HepG2 (cell line): ENCODE measurements around the gene CCL22. TPM values are rescaled to one million over a fixed set of nuclear protein-coding genes. Genes with fewer than 3 reads are reported as not detected.

Experiments
- ETV6 ChIP-seq: sonication (generic); formaldehyde crosslinking; conservative IDR thresholded peaks from 2 replicates; pipeline ENCODE4 v1.4.0; 2020; ENCODE audit warnings: missing genetic modification reagents
- HMG20B ChIP-seq: conservative IDR thresholded peaks from 2 replicates; pipeline ENCODE4 v1.6.1; 2016; ENCODE audit warnings: missing genetic modification reagents, missing compliant biosample characterization
- HOXD1 ChIP-seq: sonication (generic); formaldehyde crosslinking; IDR thresholded peaks from 2 replicates; pipeline ENCODE4 v1.5.0; 2020; ENCODE audit warnings: missing genetic modification reagents
- MYC ChIP-seq: sonication (generic); formaldehyde crosslinking; IDR thresholded peaks from 2 replicates; pipeline ENCODE4 v1.9.0; 2021; ENCODE audit warnings: missing genetic modification reagents, borderline replicate concordance
- NCOA1 ChIP-seq: sonication (generic); formaldehyde crosslinking; IDR thresholded peaks from 2 replicates; pipeline ENCODE4 v1.9.0; 2021; ENCODE audit warnings: missing genetic modification reagents
- NR2C2 ChIP-seq: sonication (generic); formaldehyde crosslinking; IDR thresholded peaks from 2 replicates; pipeline ENCODE4 v1.4.0; 2020; ENCODE audit warnings: missing genetic modification reagents, mild to moderate bottlenecking, moderate library complexity, borderline replicate concordance
- POLR2AphosphoS5 ChIP-seq: IDR thresholded peaks from 2 replicates; pipeline ENCODE4 v1.6.1; 2012; ENCODE audit warnings: low read depth, low read length
- SMAD1 ChIP-seq: sonication (generic); formaldehyde crosslinking; IDR thresholded peaks from 2 replicates; pipeline ENCODE4 v1.4.0; 2020; ENCODE audit warnings: missing genetic modification reagents, low read depth, mild to moderate bottlenecking, borderline replicate concordance
- SMARCE1 ChIP-seq: fragments of 450-650 bp; IDR thresholded peaks from 2 replicates; pipeline ENCODE4 v1.6.1; 2017; ENCODE audit warnings: borderline replicate concordance
- SMYD3 ChIP-seq: sonication (generic); formaldehyde crosslinking; IDR thresholded peaks from 2 replicates; pipeline ENCODE4 v1.8.1; 2023; ENCODE audit warnings: mild to moderate bottlenecking, missing genetic modification reagents
- SRSF1 ChIP-seq: fragments of 200-400 bp; formaldehyde crosslinking; optimal IDR thresholded peaks from 2 replicates; pipeline ENCODE3; 2017; ENCODE audit warnings: mild to moderate bottlenecking, low read depth, low read length, moderate library complexity
- TRAFD1 ChIP-seq: sonication (generic); formaldehyde crosslinking; IDR thresholded peaks from 2 replicates; pipeline ENCODE4 v1.5.1; 2020; ENCODE audit warnings: missing genetic modification reagents, mild to moderate bottlenecking, borderline replicate concordance
- ZNF251 ChIP-seq: sonication (generic); formaldehyde crosslinking; IDR thresholded peaks from 2 replicates; pipeline ENCODE4 v1.9.0; 2021; ENCODE audit warnings: mild to moderate bottlenecking, missing genetic modification reagents
- ZNF292 ChIP-seq: sonication (generic); formaldehyde crosslinking; IDR thresholded peaks from 2 replicates; pipeline ENCODE4 v1.8.1; 2022; ENCODE audit warnings: mild to moderate bottlenecking, low read depth, missing genetic modification reagents, borderline replicate concordance
- ZNF329 ChIP-seq: sonication (generic); formaldehyde crosslinking; IDR thresholded peaks from 2 replicates; pipeline ENCODE4 v1.9.0; 2021; ENCODE audit warnings: low read depth, mild to moderate bottlenecking, missing genetic modification reagents
- ZNF343 ChIP-seq: sonication (generic); formaldehyde crosslinking; IDR thresholded peaks from 2 replicates; pipeline ENCODE4 v1.4.0; 2020; ENCODE audit warnings: mild to moderate bottlenecking, missing genetic modification reagents
- ZNF383 ChIP-seq: sonication (generic); formaldehyde crosslinking; IDR thresholded peaks from 2 replicates; pipeline ENCODE4 v1.4.0; 2020; ENCODE audit warnings: missing genetic modification reagents, mild to moderate bottlenecking, borderline replicate concordance
- ZNF503 ChIP-seq: sonication (generic); formaldehyde crosslinking; IDR thresholded peaks from 2 replicates; pipeline ENCODE4 v1.4.0; 2020; ENCODE audit warnings: missing genetic modification reagents
- ZNF775 ChIP-seq: sonication (generic); formaldehyde crosslinking; IDR thresholded peaks from 2 replicates; pipeline ENCODE4 v1.4.0; 2020; ENCODE audit warnings: missing genetic modification reagents, mild to moderate bottlenecking, moderate library complexity, borderline replicate concordance
- ZSCAN30 ChIP-seq: sonication (generic); formaldehyde crosslinking; IDR thresholded peaks from 2 replicates; pipeline ENCODE4 v1.5.0; 2020; ENCODE audit warnings: mild to moderate bottlenecking, missing genetic modification reagents
- polyA plus RNA-seq, 8 experiments: library from polyadenylated mRNA; depleted of rRNA in 3 of 8; stranded (reverse) in 7 of 8; unstranded in 1 of 8; fragments of >200 nt; fragmentation: Illumina TruSeq in 4 of 8; extraction: Trizol in 4 of 8; gene quantifications; 2 replicates each; pipeline versions ENCODE4 v1.2.1 to v1.2.3, GENCODE V29; 2011 to 2016; ENCODE audit warnings: low read depth in 4 of 8, missing spikeins in 1 of 8, mixed read lengths in 1 of 8; ENCODE audit not compliant: insufficient read depth in 1 of 8
- total RNA-seq, 5 experiments: library from RNA; depleted of rRNA; stranded (reverse); fragments of >200 nt; fragmentation: Illumina TruSeq; extraction: Trizol; gene quantifications; 2 replicates each; pipeline ENCODE4 v1.2.3, GENCODE V29; 2016; ENCODE audit warnings: low read depth in 1 of 5
- TF ChIP-seq, protein P1 (sequence below): sonication (generic); formaldehyde crosslinking; IDR thresholded peaks from 2 replicates; pipeline ENCODE4 v1.5.0; 2020; ENCODE audit warnings: mild to moderate bottlenecking, missing genetic modification reagents, borderline replicate concordance
- TF ChIP-seq, protein P2 (sequence below): fragments of 450-650 bp; IDR thresholded peaks from 2 replicates; pipeline ENCODE4 v1.6.1; 2016

CCL22 gene
- total and polyA plus RNA-seq, 2 of the 13 experiments (the other 11 are each of a cell fraction or from before 2014, with no cell fraction given) = not detected

- no peak for TF ChIP-seq HOXD1
- TF ChIP-seq, protein P1, sequence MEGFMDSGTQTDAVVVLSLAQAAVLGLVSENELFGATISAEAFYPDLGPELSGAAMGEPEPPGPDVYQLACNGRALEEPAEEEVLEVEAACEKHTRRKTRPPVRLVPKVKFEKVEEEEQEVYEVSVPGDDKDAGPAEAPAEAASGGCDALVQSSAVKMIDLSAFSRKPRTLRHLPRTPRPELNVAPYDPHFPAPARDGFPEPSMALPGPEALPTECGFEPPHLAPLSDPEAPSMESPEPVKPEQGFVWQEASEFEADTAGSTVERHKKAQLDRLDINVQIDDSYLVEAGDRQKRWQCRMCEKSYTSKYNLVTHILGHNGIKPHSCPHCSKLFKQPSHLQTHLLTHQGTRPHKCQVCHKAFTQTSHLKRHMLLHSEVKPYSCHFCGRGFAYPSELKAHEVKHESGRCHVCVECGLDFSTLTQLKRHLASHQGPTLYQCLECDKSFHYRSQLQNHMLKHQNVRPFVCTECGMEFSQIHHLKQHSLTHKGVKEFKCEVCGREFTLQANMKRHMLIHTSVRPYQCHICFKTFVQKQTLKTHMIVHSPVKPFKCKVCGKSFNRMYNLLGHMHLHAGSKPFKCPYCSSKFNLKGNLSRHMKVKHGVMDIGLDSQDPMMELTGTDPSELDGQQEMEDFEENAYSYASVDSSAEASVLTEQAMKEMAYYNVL (CRISPR knock-in tag) = no peak
- TF ChIP-seq ZNF383 (CRISPR knock-in tag) = no peak
- TF ChIP-seq, protein P2, sequence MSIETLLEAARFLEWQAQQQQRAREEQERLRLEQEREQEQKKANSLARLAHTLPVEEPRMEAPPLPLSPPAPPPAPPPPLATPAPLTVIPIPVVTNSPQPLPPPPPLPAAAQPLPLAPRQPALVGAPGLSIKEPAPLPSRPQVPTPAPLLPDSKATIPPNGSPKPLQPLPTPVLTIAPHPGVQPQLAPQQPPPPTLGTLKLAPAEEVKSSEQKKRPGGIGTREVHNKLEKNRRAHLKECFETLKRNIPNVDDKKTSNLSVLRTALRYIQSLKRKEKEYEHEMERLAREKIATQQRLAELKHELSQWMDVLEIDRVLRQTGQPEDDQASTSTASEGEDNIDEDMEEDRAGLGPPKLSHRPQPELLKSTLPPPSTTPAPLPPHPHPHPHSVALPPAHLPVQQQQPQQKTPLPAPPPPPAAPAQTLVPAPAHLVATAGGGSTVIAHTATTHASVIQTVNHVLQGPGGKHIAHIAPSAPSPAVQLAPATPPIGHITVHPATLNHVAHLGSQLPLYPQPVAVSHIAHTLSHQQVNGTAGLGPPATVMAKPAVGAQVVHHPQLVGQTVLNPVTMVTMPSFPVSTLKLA = no peak
- TF ChIP-seq POLR2AphosphoS5 = peak; percentile 59; the same call in 1 of the 2 replicates
- no peak for TF ChIP-seq NR2C2 (CRISPR knock-in tag)
- TF ChIP-seq ZNF251 = no peak; the same call in 1 of the 2 replicates
- TF ChIP-seq SMYD3 (CRISPR knock-in tag) = no peak
- no peak for TF ChIP-seq HMG20B (CRISPR knock-in tag)
- TF ChIP-seq SMARCE1 = no peak
- no peak for TF ChIP-seq ZNF775
- TF ChIP-seq SMAD1 (CRISPR knock-in tag) = 0 out of 2 replicates have a peak, but pooled peaks have one; percentile 5
- no peak for TF ChIP-seq ETV6 (CRISPR knock-in tag)
- TF ChIP-seq TRAFD1 (CRISPR knock-in tag) = no peak
- TF ChIP-seq SRSF1 = no peak
- TF ChIP-seq ZNF343 (CRISPR knock-in tag) = peak; percentile 63; the same call in 1 of the 2 replicates
- TF ChIP-seq NCOA1 (CRISPR knock-in tag) = no peak
- TF ChIP-seq ZNF292 (CRISPR knock-in tag) = no peak
- TF ChIP-seq MYC = 0 out of 2 replicates have a peak, but pooled peaks have one; percentile 11
- peak; percentile 55; the same call in 1 of the 2 replicates for TF ChIP-seq ZNF503 (CRISPR knock-in tag)
- no peak for TF ChIP-seq ZNF329 (CRISPR knock-in tag)
- 0 out of 2 replicates have a peak, but pooled peaks have one; percentile 70 for TF ChIP-seq ZSCAN30 (CRISPR knock-in tag)
Observed at GRCh38 chr16:57383276-57384247, 25.0 kb downstream of the CCL22 start (continued).
